Endodermal cell (in vitro differentiated cells): Measurements from ENCODE around the gene ISY1. TPM values are rescaled to one million over a fixed set of nuclear protein-coding genes. Genes with fewer than 3 reads are reported as not detected.
A peak's percentile ranks its signal among the peaks of the same experiment; 100 is the strongest.

ENCODE experiments used
- DNase-seq: peaks from one replicate; pipeline ENCODE4 v3.0.0-alpha.2; 2017
- H3K27ac ChIP-seq: 2 replicates; pipeline ENCODE4 v1.5.1; 2013; ENCODE audit warnings: mild to moderate bottlenecking, low read depth, low read length, moderate library complexity
- H3K27me3 ChIP-seq: 2 replicates; pipeline ENCODE4 v1.6.1; 2013; ENCODE audit warnings: mild to moderate bottlenecking, low read length, moderate library complexity; ENCODE audit not compliant: insufficient read depth, control insufficient read depth, poor library complexity, severe bottlenecking
- H3K36me3 ChIP-seq: 2 replicates; pipeline ENCODE4 v1.7.0; 2013; ENCODE audit warnings: mild to moderate bottlenecking, low read length, moderate library complexity; ENCODE audit not compliant: control insufficient read depth, insufficient read depth
- H3K4me1 ChIP-seq: one replicate; pipeline ENCODE4 v1.7.0; 2013; ENCODE audit warnings: low read length; ENCODE audit not compliant: control insufficient read depth, insufficient read depth
- H3K4me3 ChIP-seq: 2 replicates; pipeline ENCODE4 v1.5.1; 2013; ENCODE audit warnings: mild to moderate bottlenecking, low read length, moderate library complexity
- H3K9ac ChIP-seq: 2 replicates; pipeline ENCODE4 v1.6.1; 2013; ENCODE audit warnings: mild to moderate bottlenecking, low read length, moderate library complexity; ENCODE audit not compliant: poor library complexity, severe bottlenecking; ENCODE audit errors: extremely low read depth
- H3K9me3 ChIP-seq: 2 replicates; pipeline ENCODE4 v1.6.1; 2013; ENCODE audit warnings: mild to moderate bottlenecking, low read length, moderate library complexity; ENCODE audit not compliant: control insufficient read depth
- H3K27ac Mint-ChIP-seq: 2 replicates; pipeline ENCODE4 v1.8.0; 2020; ENCODE audit warnings: mixed read lengths
- H3K27me3 Mint-ChIP-seq: 2 replicates; pipeline ENCODE4 v1.8.0; 2021; ENCODE audit warnings: mild to moderate bottlenecking, mixed read lengths; ENCODE audit not compliant: insufficient read depth
- H3K36me3 Mint-ChIP-seq: 2 replicates; pipeline ENCODE4 v1.8.0; 2020; ENCODE audit warnings: low read depth, mixed read lengths
- H3K4me1 Mint-ChIP-seq: 2 replicates; pipeline ENCODE4 v1.8.0; 2020; ENCODE audit warnings: mixed read lengths
- H3K4me3 Mint-ChIP-seq: 2 replicates; pipeline ENCODE4 v1.8.0; 2020; ENCODE audit warnings: mild to moderate bottlenecking, moderate library complexity, mixed read lengths
- H3K9me3 Mint-ChIP-seq: 2 replicates; pipeline ENCODE4 v1.8.0; 2020; ENCODE audit warnings: mild to moderate bottlenecking, mixed read lengths
- CTCF ChIP-seq: fragments of 200-600 bp; sonication (generic); conservative IDR thresholded peaks from 2 replicates; pipeline ENCODE4 v1.5.0; 2021; ENCODE audit warnings: antibody characterized with exemption, mild to moderate bottlenecking
- WGBS, 2 experiments: methylation state at CpG; one replicate each; pipeline versions ENCODE4 v1.1.5 to v1.1.7; 2013; ENCODE audit warnings: missing lambda C conversion rate in 2 of 2, mixed read lengths in 1 of 2; ENCODE audit not compliant: insufficient coverage in 1 of 2, insufficient read length in 1 of 2; 5-methylcytosine and 5-hydroxymethylcytosine counted together
- total RNA-seq, 2 donors: library from RNA; stranded (reverse); fragmentation: NEBNext Ultra II Directional in 1 of 2; extraction: Animal tissue kit (Norgen Biotek cat#: 25700) in 1 of 2; gene quantifications; 2 replicates in 1 of 2; 3 replicates in 1 of 2; pipeline ENCODE4 v1.2.1, GENCODE V29; 2021

ISY1 gene
- total RNA-seq, 2 donors from 2014 or later, result 28.9 to 32.9 TPM

DNA sequence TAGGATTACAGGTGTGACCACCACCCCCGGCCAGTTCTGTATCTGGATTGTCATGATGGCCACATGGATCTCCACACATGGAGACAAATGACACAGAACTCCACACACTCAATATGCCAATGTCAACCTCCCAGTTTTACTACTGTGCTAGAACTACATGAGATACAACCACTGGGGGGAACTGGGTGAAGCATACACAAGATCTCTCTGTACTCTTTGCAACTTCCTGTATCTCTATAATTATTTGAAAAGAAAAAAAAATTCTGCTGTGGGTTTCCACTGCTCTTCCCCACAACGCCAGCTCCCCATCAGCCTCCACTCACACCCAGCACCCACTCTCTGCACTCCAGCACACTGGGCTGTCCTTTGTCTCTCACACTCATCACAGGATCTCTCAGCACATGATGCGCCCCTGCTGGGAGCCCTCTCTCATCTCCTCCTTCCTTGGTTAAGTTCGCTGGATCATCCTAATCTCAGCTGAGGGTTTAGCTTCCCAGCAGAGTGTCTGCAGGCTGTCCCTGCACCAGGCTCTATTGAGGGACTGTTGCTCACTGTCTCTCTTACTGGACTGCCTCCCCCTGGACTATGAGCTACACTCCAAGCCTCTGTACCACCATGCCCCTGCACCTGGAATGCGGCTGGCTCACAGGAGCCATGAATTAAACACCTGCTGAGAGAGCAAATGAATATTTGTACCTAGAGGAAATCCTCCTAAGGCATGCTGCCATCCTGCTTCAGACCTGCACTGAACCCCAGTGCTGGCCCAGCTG lies 28.6 kb downstream of the ISY1 start:
- Mint-ChIP-seq H3K27ac (peak overlapping the region; percentile 9), H3K4me3 (no peak overlapping the region), H3K9me3 (no peaks in the 10 kb centered on the region), H3K27me3 (no peaks in the 10 kb centered on the region), H3K36me3 (peaks cover 42% of the 10 kb centered on the region), H3K4me1 (peaks cover 18% of the 10 kb centered on the region)
- Histone ChIP-seq H3K36me3 (peaks cover 63% of the 10 kb centered on the region), H3K4me1 (peaks cover 6% of the 10 kb centered on the region), H3K27ac (no peak overlapping the region), H3K9ac (no peak overlapping the region), H3K27me3 (no peaks in the 10 kb centered on the region), H3K9me3 (no peaks in the 10 kb centered on the region), H3K4me3 (no peak overlapping the region)
- peak; percentile 15 for TF ChIP-seq CTCF
- DNase-seq, result peak; percentile 60
- WGBS, 2 experiments, result 83 to 95% methylated on average over 3 to 5 of the region's 5 CpGs

DNA sequence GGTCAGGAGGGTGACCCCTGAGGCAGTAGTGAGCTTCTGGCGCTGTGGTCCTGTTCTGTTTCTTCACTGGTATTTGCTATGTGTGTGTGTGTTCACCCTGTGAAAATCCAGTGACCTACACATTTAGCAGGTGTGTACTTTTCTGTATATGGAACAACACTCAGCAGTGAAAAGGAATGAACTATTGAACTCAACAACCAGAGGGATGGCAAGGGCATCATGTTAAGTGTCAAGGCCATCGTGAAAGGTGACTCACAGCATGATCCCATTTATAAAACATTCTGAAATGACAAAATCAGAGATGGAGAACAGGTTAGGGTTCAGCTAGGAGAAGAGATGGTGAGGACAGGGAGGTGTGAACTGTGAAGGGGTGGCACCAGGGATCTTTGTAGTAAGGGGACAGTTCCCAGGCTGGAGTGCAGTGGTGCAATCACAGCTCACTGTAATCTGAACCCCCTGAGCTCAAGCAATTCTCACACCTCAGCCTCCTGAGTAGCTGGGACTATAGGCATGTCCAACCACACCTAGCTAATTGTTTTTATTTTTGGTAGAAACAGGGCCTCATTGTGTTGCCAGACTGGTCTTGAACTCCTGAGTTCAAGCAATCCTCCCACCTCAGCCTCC lies 29.3 kb downstream of the ISY1 start:
- Mint-ChIP-seq H3K9me3 (no peaks in the 10 kb centered on the region), H3K36me3 (peaks cover 39% of the 10 kb centered on the region), H3K27me3 (no peaks in the 10 kb centered on the region), H3K4me3 (no peak overlapping the region), H3K27ac (peak overlapping the region; percentile 5), H3K4me1 (peaks cover 22% of the 10 kb centered on the region)
- H3K27me3 ChIP-seq, result no peaks in the 10 kb centered on the region
- 92% methylated on average over 2 of the region's 2 CpGs; no CpG with 5 or more reads in 1 of the 2 experiments for WGBS, 2 experiments
- no peak for TF ChIP-seq CTCF
- peaks cover 59% of the 10 kb centered on the region for H3K36me3 ChIP-seq
- H3K9ac ChIP-seq, result no peak overlapping the region
- DNase-seq, result no peak
- no peak overlapping the region for H3K27ac ChIP-seq
- no peak overlapping the region for H3K4me3 ChIP-seq
- H3K4me1 ChIP-seq, result peaks cover 6% of the 10 kb centered on the region
- no peaks in the 10 kb centered on the region for H3K9me3 ChIP-seq

GRCh38 chr3:129130291-129130813 lies 30.5 kb downstream of the ISY1 start:
- no peak for DNase-seq
- WGBS, 2 experiments, result 95 to 96% methylated on average over 8 to 13 of the region's 13 CpGs
- no peaks in the 10 kb centered on the region for H3K9me3 Mint-ChIP-seq
- H3K36me3 ChIP-seq, result peaks cover 59% of the 10 kb centered on the region
- TF ChIP-seq CTCF, result no peak
- H3K4me1 Mint-ChIP-seq, result peaks cover 22% of the 10 kb centered on the region
- no peak overlapping the region for H3K27ac Mint-ChIP-seq
- no peak overlapping the region for H3K27ac ChIP-seq
- H3K9me3 ChIP-seq, result no peaks in the 10 kb centered on the region
- no peak overlapping the region for H3K4me3 Mint-ChIP-seq
- no peak overlapping the region for H3K9ac ChIP-seq
- no peak overlapping the region for H3K4me3 ChIP-seq
- no peaks in the 10 kb centered on the region for H3K27me3 Mint-ChIP-seq
- peaks cover 44% of the 10 kb centered on the region for H3K36me3 Mint-ChIP-seq
- peaks cover 6% of the 10 kb centered on the region for H3K4me1 ChIP-seq
- H3K27me3 ChIP-seq, result no peaks in the 10 kb centered on the region
